C1 segment of cervical spinal cord (tissue), 14 donors: ENCODE data around the gene C17orf100.
"Not testable (repeated sequence)": the region's sequence is repeated elsewhere in the genome, so short reads cannot be mapped to it uniquely, and the experiment has no call there.

ENCODE experiments used
- DNase-seq, 14 donors: peaks; one replicate each; lab custom pipeline; 2025; lab: John Stamatoyannopoulos, UW

The C17orf100 gene

DNA sequence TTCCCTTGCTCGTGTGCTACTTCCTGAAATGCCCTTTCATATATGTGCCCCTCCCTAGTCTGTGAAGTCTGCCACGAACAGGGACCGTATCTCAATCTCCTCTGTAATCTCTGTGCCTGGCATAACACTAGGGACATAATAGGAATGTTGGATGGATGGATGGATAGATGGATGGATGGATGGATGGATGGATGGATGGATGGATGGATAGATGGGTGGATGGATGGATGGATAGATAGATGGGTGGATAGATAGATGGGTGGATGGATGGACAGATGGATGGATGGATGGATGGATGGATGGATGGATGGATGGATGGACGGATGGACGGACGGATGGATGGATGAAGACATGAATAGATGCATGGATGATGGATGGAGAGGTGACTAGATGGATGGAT, 40.4 kb downstream of the C17orf100 start:
- DNase-seq, result not testable (repeated sequence)

DNA sequence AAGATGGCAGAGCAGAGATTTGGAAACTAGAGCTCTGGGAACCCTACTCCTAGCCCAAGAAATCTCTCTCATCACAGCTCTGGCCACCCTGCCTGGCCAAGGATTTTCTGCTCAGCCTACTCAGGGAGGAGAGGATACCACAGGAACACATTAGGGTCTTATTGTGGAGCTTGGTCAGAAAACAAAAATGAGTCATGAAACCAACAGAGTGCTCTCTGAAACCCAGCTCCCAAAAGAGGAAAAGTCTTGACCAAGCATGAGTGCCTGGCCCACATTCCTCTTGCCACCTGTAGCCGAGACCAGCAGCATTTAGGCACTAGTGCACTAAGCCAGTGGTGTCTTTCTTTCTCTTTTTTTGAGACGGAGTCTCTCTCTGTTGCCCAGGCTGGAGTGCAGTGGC, 43.5 kb downstream of the C17orf100 start:
- no peak for DNase-seq

DNA sequence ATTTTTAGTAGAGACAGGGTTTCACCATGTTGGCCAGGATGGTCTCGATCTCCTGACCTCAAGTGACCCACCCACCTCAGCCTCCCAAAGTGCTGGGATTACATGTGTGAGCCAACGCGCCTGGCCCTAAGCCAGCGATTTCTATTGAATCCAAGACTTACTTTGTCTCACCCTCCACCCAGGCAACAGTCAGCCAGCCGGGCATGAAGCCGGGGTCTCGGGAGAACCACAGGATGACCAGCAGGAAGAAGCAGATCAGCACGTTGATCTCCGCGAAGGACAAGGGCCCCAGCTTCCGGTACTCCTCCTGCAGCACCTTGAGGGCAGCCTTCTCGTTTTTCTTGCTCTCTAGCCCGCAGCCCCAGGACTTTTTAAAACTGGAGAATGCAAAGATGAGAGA, 44.0 kb downstream of the C17orf100 start:
- no peak for DNase-seq

DNA sequence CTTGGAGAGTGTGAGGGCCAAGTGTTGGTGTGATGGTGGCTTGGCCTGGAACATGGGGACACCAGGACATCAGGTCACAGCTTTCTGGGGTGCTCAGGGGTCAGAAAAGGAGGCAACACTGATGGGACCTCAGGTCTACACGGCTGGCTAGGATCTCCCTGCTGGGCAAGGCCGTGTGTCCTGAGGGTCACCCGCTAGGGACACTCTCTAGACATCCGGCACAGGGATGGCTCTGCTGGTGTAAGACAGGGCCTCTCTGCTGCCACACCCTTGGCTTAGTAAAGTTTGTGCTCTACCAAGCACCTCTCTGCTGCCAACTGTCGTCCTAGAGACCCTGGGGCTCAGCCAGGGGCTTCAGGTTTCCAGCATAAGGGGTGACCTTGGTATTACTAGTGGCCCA, 45.3 kb downstream of the C17orf100 start:
- no peak for DNase-seq

DNA sequence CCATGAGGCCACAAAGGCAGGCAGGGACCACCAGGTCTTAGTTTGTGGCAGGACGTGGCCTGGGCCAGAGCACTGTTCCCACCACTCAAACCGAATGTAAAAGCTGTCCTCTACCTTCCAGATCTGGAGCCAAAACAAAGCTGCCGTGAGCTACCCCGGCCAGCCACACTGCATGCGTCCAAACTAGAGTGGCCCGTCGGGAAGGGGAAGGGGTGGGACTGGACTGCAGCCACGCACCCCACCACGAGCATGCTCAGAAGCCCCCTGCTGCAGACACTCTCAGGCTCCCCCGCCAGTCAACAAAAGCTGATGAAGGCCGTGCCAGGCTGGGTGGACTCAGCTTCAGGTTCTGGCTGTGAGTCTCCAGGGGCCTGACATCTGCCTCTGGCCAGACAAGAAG, 46.4 kb downstream of the C17orf100 start:
- DNase-seq, result no peak

DNA sequence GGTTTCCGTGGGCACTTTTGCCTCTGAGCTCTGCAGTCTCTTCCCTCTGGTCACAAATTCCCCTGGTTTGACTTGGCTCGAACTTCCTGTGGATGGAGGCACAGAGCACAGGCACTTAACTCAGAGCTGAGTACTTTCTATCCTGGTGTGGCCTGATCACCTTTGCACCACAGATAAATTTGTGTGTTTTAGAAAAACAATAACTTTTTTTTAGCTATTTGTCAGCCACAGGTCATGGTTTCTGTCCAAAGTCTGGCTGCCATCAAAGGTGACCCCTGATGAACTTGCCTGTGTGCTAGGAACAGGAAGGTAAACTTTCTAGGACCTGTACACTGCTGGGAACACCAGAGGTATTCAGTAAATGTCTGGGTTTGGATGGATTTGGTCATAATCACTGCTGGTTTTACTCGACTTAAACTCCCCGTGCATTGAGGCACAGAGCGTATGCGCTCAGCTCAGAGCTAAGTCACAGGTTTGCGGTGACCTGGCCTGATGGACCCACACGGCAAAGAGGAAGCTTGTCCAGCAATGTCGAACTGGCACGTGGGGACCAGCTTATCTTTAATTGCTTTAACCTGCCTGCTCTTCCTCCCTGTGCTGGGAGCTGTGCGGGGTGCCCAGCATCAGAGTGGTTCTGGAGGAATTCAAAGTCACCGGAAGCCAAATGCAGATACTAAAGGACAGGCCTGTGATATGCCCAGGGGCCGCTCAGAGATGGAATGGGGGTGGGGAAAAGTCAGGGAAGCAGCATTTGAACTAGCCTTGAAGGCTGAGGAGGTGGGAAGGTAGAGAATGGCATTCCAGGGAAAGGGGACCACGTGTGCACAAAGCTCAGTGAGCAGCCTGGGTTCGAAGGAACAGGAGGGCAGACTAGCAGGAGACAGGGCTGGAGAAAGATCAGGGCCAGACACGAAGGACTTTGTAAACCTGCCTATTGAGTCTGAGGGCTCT, 48.7 kb downstream of the C17orf100 start:
- no peak for DNase-seq

DNA sequence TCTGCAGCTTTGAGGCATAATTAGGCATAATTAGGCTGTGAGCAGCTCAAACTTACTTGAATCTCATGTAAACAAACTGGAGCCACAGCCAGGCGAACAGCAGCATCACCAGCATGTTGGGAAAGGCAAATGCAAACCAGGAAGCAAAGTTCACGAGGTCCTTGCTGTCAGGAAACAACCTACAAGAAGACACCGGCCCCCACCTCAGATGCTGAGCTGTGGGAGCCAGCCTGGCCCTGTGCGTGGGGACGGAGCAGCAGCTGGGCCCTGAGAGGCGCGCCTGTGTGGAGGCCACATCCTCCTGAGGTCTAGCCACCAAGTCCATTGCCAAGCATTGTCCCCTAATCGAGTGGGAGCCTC, 49.4 kb downstream of the C17orf100 start:
- no peak for DNase-seq

DNA sequence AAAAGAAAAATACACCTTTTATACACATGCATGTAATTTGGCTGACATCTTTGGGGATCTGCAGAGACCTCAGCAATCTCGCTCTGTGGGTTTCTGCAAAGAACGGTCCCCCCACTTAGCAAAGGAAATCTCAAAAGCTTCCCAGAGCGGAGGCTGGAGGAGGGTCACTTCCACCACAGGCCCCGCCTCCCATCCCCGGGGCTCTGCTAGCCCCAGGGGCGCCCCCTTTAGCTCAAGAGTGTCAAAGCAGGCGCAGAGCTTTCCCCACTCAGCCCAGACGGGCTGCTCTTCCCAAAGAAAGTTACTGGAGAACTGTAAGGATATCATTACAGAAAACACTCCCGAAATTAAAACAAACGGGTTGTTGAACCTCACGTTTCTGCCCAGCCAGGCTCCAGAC, 50.2 kb downstream of the C17orf100 start:
- no peak for DNase-seq

DNA sequence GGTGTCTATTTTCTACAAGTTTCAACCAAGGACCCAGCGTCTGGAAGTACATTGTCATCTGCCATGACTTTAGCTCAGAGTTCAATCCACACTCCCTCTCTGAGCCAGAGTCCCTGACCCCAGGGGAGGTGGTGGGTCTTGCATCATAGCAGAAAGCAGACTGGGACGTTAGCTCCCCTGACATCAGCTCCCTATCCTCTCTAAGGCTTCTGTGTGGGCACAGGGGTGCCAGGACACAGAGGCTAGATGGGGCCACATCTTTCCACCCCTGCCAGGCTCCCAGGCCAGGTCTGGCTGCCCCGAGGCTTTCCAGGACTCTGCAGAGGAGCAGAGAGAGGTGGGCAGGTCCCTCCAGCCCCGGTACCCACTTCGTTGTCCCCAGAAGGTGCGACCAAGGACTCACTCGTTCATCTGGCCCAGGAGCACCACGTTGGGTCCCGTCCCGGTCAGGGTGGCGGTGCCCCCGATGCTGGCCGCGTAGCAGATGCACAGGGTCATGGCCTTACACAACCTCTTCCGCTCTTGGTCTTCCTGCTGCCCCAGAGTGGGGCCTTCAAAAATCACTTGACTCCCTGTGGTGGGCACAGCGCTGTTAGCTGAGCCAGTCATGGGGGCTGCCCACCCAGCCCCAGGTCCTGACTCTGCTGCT, 51.1 kb downstream of the C17orf100 start:
- DNase-seq, result no peak
